Psoas muscle (tissue), 8 donors: ENCODE measurements around the gene PRR15. TPM values are rescaled to one million over a fixed set of nuclear protein-coding genes. Genes with fewer than 3 reads are reported as not detected.

Source experiments
- ATAC-seq, 4 donors: fragments of 200-7000 bp; cut with Tn5 transposase; one replicate each; pipeline ENCODE4 v1.9.1; 2020; ENCODE audit warnings: moderate library complexity in 3 of 4, mild to moderate bottlenecking in 2 of 4
- DNase-seq, 2 donors: peaks; one replicate each; pipeline ENCODE4 v3.0.0-alpha.2; 2020
- H3K27ac ChIP-seq: fragments of 200-600 bp; one replicate; pipeline ENCODE4 v1.8.0; 2022
- H3K27me3 ChIP-seq, 3 donors: fragments of 200-600 bp in 1 of 3; one replicate each; pipeline versions ENCODE4 v1.6.1 to v1.8.0; 2013 to 2022; ENCODE audit warnings: low read length in 2 of 3, mild to moderate bottlenecking in 2 of 3, moderate library complexity in 1 of 3; ENCODE audit not compliant: insufficient read depth in 3 of 3
- H3K36me3 ChIP-seq, 2 donors: fragments of 200-600 bp in 1 of 2; one replicate each; pipeline versions ENCODE4 v1.6.1 to v1.8.0; 2013 to 2022; ENCODE audit warnings: low read depth in 1 of 2, mild to moderate bottlenecking in 1 of 2, moderate library complexity in 1 of 2; ENCODE audit not compliant: insufficient read depth in 1 of 2
- H3K4me1 ChIP-seq: fragments of 200-600 bp; one replicate; pipeline ENCODE4 v1.8.0; 2022
- H3K4me3 ChIP-seq: fragments of 200-600 bp; one replicate; pipeline ENCODE4 v1.8.0; 2022; ENCODE audit warnings: mild to moderate bottlenecking
- H3K9me3 ChIP-seq: fragments of 200-600 bp; one replicate; pipeline ENCODE4 v1.8.0; 2022
- WGBS, 3 donors: extraction: QIAGEN DNeasy Blood & Tissue Kit; methylation state at CpG; one replicate each; pipeline versions ENCODE4 v1.1.6 to v1.1.7; 2013; 5-methylcytosine and 5-hydroxymethylcytosine counted together
- intact Hi-C, 2 donors: fragments of 100-400 bp; cut with DNase I; formaldehyde crosslinking; loops; one replicate each; pipeline versions ENCODE4 v1.11.0 to v1.14.2; 2022
- polyA plus RNA-seq, 3 donors: library from polyadenylated mRNA; stranded (reverse); fragments of 200-250 nt; gene quantifications; one replicate each; pipeline ENCODE4 v1.2.3, GENCODE V29; 2013
- total RNA-seq, 4 donors: library from RNA; stranded (reverse); fragmentation: NEBNext Ultra II Directional in 2 of 4; extraction: Animal tissue kit (Norgen Biotek cat#: 25700) in 2 of 4; gene quantifications; one replicate each; pipeline versions ENCODE4 v1.2.1 to v1.2.4, GENCODE V29; 2021 to 2023
- TF ChIP-seq, protein P1 (sequence below): fragments of 200-600 bp; IDR thresholded peaks from one replicate; pipeline ENCODE4 v1.8.0; 2022; ENCODE audit warnings: antibody characterized with exemption
- donor health status: healthy with polysubstance abuse.
- donor health status: DM: no; HTN: no; CAD: no; lungs with moderate emphysema.
- donor health status: Bipolar disorder and iron deficiency.
- donor health status: healthy.
- donor health status: DM: yes; HTN: yes; CAD: no.
- donor health status: DM: no; HTN: no; CAD: no.
- donor health status: DM: no; HTN: no; CAD: no.
- donor health status: DM: yes; HTN: yes; CAD: no.

The PRR15 gene
- total and polyA plus RNA-seq, 7 donors = 0.05 to 0.32 (median 0.10) TPM; not detected in 3

DNA sequence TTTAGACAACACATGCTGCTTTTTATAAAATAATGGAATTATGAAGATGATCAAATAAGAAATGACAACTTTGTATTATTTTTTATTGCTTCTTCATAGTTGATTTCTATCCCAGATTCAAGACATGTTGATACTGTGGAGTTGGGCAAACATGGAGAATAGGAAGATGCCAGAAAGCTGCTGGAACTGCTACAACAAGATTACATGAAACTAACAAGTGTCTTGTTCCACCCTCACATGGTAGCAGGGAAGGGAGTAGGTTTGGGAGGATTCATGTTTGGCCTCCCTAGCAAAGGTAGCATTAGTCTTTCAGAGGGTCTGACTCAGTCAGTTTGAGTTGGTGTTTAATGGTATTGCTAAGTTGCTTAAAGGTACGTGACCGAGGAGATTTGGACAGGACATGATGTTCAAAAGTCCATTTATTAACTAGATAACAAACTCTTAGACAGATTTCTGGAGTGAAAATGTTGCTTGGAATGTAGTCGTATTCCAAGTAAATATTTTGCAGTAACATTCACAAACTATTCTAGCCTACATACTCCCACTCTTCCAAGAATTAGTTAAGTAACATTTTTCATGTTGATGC is 33.1 kb downstream of the PRR15 start:
- no peaks in the 10 kb centered on the region for H3K9me3 ChIP-seq
- WGBS, 3 donors = 81 to 92% (median 91%) methylated on average over 3 of the region's 3 CpGs
- no peaks in the 10 kb centered on the region for H3K36me3 ChIP-seq
- TF ChIP-seq, protein P1, sequence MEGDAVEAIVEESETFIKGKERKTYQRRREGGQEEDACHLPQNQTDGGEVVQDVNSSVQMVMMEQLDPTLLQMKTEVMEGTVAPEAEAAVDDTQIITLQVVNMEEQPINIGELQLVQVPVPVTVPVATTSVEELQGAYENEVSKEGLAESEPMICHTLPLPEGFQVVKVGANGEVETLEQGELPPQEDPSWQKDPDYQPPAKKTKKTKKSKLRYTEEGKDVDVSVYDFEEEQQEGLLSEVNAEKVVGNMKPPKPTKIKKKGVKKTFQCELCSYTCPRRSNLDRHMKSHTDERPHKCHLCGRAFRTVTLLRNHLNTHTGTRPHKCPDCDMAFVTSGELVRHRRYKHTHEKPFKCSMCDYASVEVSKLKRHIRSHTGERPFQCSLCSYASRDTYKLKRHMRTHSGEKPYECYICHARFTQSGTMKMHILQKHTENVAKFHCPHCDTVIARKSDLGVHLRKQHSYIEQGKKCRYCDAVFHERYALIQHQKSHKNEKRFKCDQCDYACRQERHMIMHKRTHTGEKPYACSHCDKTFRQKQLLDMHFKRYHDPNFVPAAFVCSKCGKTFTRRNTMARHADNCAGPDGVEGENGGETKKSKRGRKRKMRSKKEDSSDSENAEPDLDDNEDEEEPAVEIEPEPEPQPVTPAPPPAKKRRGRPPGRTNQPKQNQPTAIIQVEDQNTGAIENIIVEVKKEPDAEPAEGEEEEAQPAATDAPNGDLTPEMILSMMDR = no peak
- no peak overlapping the region for H3K27ac ChIP-seq
- intact Hi-C loops = no loop called here
- no peaks in the 10 kb centered on the region for H3K4me1 ChIP-seq
- no peaks in the 10 kb centered on the region for H3K27me3 ChIP-seq
- ATAC-seq (peak in 1 of 4 donors; percentile 49), DNase-seq (no peak)
- no peak overlapping the region for H3K4me3 ChIP-seq

DNA sequence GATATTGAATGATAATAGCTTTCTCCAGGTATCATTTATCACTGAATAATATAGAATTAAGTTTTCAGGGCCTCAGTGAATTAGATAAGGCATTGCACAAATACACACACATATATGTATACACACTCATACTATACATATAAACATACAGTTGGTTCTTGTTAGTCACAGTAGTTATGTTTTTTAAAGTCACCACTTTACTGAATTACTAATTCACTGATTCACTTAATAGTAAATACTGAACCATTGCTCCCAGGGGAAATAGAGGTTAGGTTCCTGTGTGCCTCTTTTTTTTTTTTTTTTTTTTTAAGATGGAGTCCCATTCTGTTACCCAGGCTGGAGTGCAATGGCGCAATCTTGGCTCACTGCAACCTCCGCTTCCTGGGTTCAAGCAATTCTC is 33.6 kb downstream of the PRR15 start:
- no peak overlapping the region for H3K27ac ChIP-seq
- intact Hi-C loops = no loop called here
- H3K4me1 ChIP-seq = no peaks in the 10 kb centered on the region
- H3K27me3 ChIP-seq = no peaks in the 10 kb centered on the region
- DNase-seq = no peak
- no peaks in the 10 kb centered on the region for H3K9me3 ChIP-seq
- no peaks in the 10 kb centered on the region for H3K36me3 ChIP-seq
- 94 to 100% (median 97%) methylated on average over 2 of the region's 2 CpGs for WGBS, 3 donors
- TF ChIP-seq, protein P1 = no peak
- ATAC-seq = no peak
- H3K4me3 ChIP-seq = no peak overlapping the region

DNA sequence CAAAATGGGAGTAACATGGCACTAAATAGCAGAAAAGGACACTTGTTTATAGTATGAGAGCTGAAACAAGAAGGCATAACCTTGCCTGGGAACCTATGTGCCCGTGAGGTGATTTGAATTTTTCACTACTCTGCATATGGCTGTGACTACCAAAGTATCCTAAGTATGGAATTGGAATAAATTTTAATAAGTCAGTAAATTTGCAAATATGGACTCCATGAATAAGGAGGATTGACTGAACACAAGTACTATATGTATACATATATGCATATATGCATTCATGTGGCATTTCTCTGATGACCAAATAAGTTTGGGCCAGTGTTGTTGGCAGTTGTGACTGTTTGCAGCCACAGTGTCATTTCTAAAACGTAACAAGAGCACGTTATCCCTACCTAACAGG is 34.5 kb downstream of the PRR15 start:
- H3K9me3 ChIP-seq = no peaks in the 10 kb centered on the region
- H3K27ac ChIP-seq = no peak overlapping the region
- H3K36me3 ChIP-seq = no peaks in the 10 kb centered on the region
- DNase-seq = no peak
- ATAC-seq = no peak
- H3K27me3 ChIP-seq = no peaks in the 10 kb centered on the region
- WGBS, 3 donors = 76 to 85% (median 84%) methylated on average over 3 of the region's 3 CpGs
- no peaks in the 10 kb centered on the region for H3K4me1 ChIP-seq
- intact Hi-C loops = no loop called here
- no peak overlapping the region for H3K4me3 ChIP-seq
- TF ChIP-seq, protein P1 = no peak

DNA sequence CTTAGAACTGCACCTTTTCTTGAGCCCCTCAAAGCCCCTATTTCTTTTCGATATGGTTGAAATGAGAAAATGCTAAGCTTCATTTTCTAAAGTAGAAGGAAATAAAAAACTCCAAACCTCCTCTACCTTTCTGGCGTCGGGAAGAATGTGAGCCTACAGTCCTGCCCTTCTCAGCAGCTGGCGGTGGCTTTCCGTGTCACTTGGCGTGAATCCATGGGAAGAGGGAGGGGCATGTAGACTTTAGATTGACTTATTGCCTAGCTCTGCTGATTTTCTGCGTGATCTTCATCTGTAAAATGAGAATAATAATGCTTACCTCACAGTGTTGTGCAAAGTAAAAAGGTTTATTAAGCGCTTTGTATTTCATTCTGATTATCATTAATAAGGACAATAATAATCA is 35.0 kb downstream of the PRR15 start:
- DNase-seq (no peak), ATAC-seq (no peak)
- no peaks in the 10 kb centered on the region for H3K9me3 ChIP-seq
- H3K36me3 ChIP-seq = no peaks in the 10 kb centered on the region
- TF ChIP-seq, protein P1 = no peak
- H3K27me3 ChIP-seq = no peaks in the 10 kb centered on the region
- WGBS, 3 donors = 35 to 42% (median 35%) methylated on average over 8 of the region's 8 CpGs
- no peak overlapping the region for H3K4me3 ChIP-seq
- H3K27ac ChIP-seq = no peak overlapping the region
- intact Hi-C loops = no loop called here
- H3K4me1 ChIP-seq = no peaks in the 10 kb centered on the region

DNA sequence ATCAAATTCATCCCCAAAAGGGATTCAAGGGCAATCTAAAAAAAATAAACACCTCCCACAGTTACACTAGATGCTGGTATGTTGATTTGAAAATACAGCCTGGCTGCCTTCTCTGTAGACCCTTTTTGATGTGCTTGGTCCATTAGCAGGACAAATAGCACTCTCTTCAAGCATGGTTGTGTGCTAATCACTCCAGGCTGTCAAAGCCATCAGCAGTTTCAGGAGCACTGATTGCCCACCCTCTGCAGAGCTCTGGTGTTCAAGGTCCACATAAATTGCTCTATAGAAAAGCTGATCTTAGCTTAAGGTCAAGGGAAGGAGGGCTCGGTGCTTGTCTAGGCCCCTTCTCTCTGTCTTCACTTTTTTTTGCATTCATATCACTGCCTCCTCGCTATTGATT is 35.4 kb downstream of the PRR15 start:
- no peaks in the 10 kb centered on the region for H3K27me3 ChIP-seq

More for the DNA sequence above, 35.4 kb downstream of the PRR15 start:
- Histone ChIP-seq H3K4me3 (no peak overlapping the region), H3K4me1 (no peaks in the 10 kb centered on the region), H3K27ac (no peak overlapping the region), H3K36me3 (no peaks in the 10 kb centered on the region), H3K9me3 (no peaks in the 10 kb centered on the region)
- WGBS, 3 donors = 89 to 95% (median 95%) methylated on average over 2 of the region's 2 CpGs
- DNase-seq (no peak), ATAC-seq (no peak)
- TF ChIP-seq, protein P1 = no peak
- intact Hi-C loops = no loop called here
